Kidney (tissue), 13 donors: ENCODE results near the gene TARP.

Experiments
- DNase-seq, 5 donors: peaks; one replicate each; pipeline ENCODE4 v3.0.0-alpha.2; 2013 to 2020
- FAIRE-seq: peaks from 2 replicates; lab custom pipeline; 2012; peaks lifted over from hg19 to GRCh38; lab: Jason Lieb, UNC
- H3K27ac ChIP-seq, 2 donors: one replicate each; pipeline ENCODE4 v1.7.0; 2013; ENCODE audit warnings: low read depth in 2 of 2, low read length in 2 of 2, inconsistent platforms in 1 of 2
- H3K27me3 ChIP-seq: one replicate; pipeline ENCODE4 v1.7.1; 2013; ENCODE audit warnings: low read length, inconsistent platforms; ENCODE audit not compliant: control insufficient read depth, insufficient read depth
- H3K36me3 ChIP-seq, 3 donors: one replicate each; pipeline versions ENCODE4 v1.7.0 to v1.7.1; 2013; ENCODE audit warnings: low read length in 3 of 3, control low read depth in 1 of 3, inconsistent platforms in 1 of 3; ENCODE audit not compliant: insufficient read depth in 3 of 3, control insufficient read depth in 2 of 3
- H3K4me1 ChIP-seq, 3 donors: one replicate each; pipeline versions ENCODE4 v1.7.0 to v1.7.1; 2013; ENCODE audit warnings: low read length in 3 of 3, inconsistent platforms in 1 of 3, low read depth in 1 of 3; ENCODE audit not compliant: control insufficient read depth in 2 of 3, insufficient read depth in 2 of 3
- H3K4me3 ChIP-seq, 3 donors: one replicate each; pipeline versions ENCODE4 v1.7.0 to v1.8.1; 2013; ENCODE audit warnings: low read length in 3 of 3, control low read depth in 1 of 3, inconsistent platforms in 1 of 3
- H3K9ac ChIP-seq, 3 donors: one replicate each; pipeline versions ENCODE4 v1.7.0 to v1.7.1; 2013; ENCODE audit warnings: low read length in 3 of 3, control low read depth in 1 of 3, inconsistent platforms in 1 of 3
- H3K9me3 ChIP-seq, 3 donors: one replicate each; pipeline versions ENCODE4 v1.7.0 to v1.7.1; 2013; ENCODE audit warnings: low read length in 3 of 3, control low read depth in 1 of 3, inconsistent platforms in 1 of 3; ENCODE audit not compliant: control insufficient read depth in 2 of 3, insufficient read depth in 1 of 3
- intact Hi-C: fragments of 100-400 bp; cut with DNase I; formaldehyde crosslinking; loops from one replicate; pipeline ENCODE4 v1.11.1; 2022
- TF ChIP-seq, protein P1 (sequence below): IDR thresholded peaks from 3 replicates; pipeline ENCODE4 v1.5.1; 2012; ENCODE audit warnings: mild to moderate bottlenecking, moderate library complexity, borderline replicate concordance; ENCODE audit not compliant: insufficient read depth; ENCODE audit errors: extremely low read depth
- donor health status: control.
- donor health status: control.
- donor health status: control.
- donor health status: control.
- donor health status: control.
- donor health status: DM: yes; HTN: yes; CAD: no.
- donor health status: Normal renal cell carcinoma (clear cell type).

The TARP gene

DNA sequence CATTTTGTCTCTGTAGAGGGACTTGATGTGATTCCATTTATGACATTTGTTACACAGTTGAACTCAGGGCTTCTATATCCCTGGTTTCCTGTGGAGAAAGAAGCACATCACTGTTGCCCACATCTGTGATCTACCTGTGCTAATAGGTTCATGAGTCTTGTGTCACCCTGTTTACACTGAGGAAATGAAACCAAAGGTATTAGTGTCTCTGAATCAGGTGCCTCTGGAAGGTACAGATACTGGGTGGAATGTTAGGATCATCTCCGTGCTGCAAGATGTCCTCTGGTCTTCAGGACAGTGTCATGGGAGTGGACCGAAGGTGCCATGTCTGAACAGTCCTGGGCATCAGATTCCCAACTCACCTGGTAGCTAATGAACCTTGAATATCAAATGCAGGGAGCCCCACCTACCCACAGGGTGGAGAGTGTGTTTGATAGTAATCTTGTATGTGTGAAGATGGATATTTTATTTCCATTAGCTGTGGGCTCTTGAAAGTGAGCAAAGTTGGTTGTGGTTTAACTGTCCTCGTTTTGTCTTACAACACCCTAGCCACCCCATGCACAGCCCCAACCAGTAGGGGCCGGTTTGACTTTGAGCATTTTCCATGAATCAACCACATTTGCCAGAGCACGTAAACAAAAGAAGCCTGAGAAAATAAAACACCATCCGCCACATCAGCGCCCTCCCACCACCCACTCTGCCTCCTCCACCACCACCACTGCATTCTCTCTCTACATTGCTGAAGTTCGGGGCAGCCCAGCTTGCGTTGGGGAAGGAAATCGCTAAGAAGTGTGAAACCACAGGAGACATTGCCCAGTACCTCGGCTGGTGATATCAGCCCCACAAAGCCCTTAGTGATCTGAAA lies 40.7 kb downstream of the TARP start:
- Histone ChIP-seq H3K9me3 (no peaks in the 10 kb centered on the region), H3K27ac (no peak overlapping the region), H3K9ac (no peak overlapping the region), H3K36me3 (peaks cover 0 to 6% (median 5%) of the 10 kb centered on the region in 3 donors), H3K4me1 (no peaks in the 10 kb centered on the region), H3K4me3 (no peak overlapping the region), H3K27me3 (no peaks in the 10 kb centered on the region)
- DNase-seq = no peak
- no peak for FAIRE-seq
- intact Hi-C loops = no loop called here
- TF ChIP-seq, protein P1, sequence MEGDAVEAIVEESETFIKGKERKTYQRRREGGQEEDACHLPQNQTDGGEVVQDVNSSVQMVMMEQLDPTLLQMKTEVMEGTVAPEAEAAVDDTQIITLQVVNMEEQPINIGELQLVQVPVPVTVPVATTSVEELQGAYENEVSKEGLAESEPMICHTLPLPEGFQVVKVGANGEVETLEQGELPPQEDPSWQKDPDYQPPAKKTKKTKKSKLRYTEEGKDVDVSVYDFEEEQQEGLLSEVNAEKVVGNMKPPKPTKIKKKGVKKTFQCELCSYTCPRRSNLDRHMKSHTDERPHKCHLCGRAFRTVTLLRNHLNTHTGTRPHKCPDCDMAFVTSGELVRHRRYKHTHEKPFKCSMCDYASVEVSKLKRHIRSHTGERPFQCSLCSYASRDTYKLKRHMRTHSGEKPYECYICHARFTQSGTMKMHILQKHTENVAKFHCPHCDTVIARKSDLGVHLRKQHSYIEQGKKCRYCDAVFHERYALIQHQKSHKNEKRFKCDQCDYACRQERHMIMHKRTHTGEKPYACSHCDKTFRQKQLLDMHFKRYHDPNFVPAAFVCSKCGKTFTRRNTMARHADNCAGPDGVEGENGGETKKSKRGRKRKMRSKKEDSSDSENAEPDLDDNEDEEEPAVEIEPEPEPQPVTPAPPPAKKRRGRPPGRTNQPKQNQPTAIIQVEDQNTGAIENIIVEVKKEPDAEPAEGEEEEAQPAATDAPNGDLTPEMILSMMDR = no peak

DNA sequence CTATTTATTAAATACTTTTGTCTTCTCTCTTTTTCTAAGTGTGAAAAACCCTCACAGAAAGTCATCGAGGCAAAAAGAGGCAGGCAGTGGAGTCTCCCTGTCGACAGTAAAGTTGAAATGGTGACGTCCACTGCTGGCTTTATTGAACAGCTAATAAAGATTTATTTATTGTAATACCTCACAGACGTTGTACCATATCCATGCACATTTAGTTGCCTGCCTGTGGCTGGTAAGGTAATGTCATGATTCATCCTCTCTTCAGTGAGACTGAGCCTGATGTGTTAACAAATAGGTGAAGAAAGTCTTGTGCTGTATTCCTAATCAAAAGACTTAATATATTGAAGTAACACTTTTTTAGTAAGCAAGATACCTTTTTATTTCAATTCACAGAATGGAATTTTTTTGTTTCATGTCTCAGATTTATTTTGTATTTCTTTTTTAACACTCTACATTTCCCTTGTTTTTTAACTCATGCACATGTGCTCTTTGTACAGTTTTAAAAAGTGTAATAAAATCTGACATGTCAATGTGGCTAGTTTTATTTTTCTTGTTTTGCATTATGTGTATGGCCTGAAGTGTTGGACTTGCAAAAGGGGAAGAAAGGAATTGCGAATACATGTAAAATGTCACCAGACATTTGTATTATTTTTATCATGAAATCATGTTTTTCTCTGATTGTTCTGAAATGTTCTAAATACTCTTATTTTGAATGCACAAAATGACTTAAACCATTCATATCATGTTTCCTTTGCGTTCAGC lies 43.4 kb downstream of the TARP start:
- DNase-seq = no peak
- no peaks in the 10 kb centered on the region for H3K9me3 ChIP-seq
- H3K4me1 ChIP-seq = no peaks in the 10 kb centered on the region
- no peak overlapping the region for H3K4me3 ChIP-seq
- H3K36me3 ChIP-seq = peaks cover 0 to 11% (median 9%) of the 10 kb centered on the region in 3 donors
- TF ChIP-seq, protein P1 = no peak
- no peaks in the 10 kb centered on the region for H3K27me3 ChIP-seq
- H3K27ac ChIP-seq = no peak overlapping the region
- no peak for FAIRE-seq
- H3K9ac ChIP-seq = no peak overlapping the region
- intact Hi-C loops = loop anchor here (10.0 kb wide), 1 partner anchor 125 kb away; no protein-coding TSS in a partner anchor

DNA sequence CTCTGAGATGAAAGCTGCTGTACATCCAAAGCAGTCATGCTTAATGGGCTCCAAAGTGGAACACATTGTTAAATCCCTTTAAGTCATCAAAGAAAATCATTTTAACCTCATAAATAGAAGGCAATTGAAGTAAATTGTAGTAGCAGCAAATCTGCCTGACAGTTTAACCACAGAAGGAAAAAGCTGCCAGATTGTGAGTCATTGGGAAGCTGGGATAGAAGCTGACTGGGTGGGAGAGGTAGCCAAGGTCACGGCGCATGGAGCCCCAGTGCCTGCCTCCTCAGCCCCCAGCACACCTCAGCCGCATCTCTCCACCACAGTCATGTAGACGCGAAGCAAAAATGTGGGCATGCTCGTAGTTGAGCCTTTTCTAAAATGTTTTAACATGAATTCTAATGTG lies 44.0 kb downstream of the TARP start:
- intact Hi-C loops = loop anchor here (10.0 kb wide), 1 partner anchor 125 kb away; no protein-coding TSS in a partner anchor

More for the DNA sequence above, 44.0 kb downstream of the TARP start:
- Histone ChIP-seq H3K4me3 (no peak overlapping the region), H3K9me3 (no peaks in the 10 kb centered on the region), H3K4me1 (no peaks in the 10 kb centered on the region), H3K9ac (no peak overlapping the region), H3K27ac (no peak overlapping the region), H3K27me3 (no peaks in the 10 kb centered on the region), H3K36me3 (peaks cover 2 to 16% (median 11%) of the 10 kb centered on the region in 3 donors)
- DNase-seq (peak in 1 of 5 donors; percentile 37), FAIRE-seq (no peak)
- TF ChIP-seq, protein P1 = no peak
